DMS114 treated with DMSO at 0.1 percent for 48 hours (cell line): ENCODE results near the gene ATP7B.
"Not testable (repeated sequence)": the region's sequence is repeated elsewhere in the genome, so short reads cannot be mapped to it uniquely, and the experiment has no call there.

Experiments used
- DNase-seq: peaks from one replicate; lab custom pipeline; 2025; ENCODE audit not compliant: unreplicated experiment; lab: John Stamatoyannopoulos, UW

Gene ATP7B

GRCh38 chr13:52006523-52007245, 4.6 kb downstream of the ATP7B start:
- no peak for DNase-seq

- DNase-seq, result no peak
Measured at GRCh38 chr13:52005841-52006522, 5.3 kb downstream of the ATP7B start.

- DNase-seq, result no peak
Measured at GRCh38 chr13:52004511-52005170, 6.6 kb downstream of the ATP7B start.

- DNase-seq, result no peak
Measured at GRCh38 chr13:52003541-52003940, 7.7 kb downstream of the ATP7B start.

- no peak for DNase-seq
Measured at GRCh38 chr13:52002361-52002760, 8.9 kb downstream of the ATP7B start.

- DNase-seq, result peak; percentile 3
Measured at GRCh38 chr13:52001120-52001731, 10.0 kb downstream of the ATP7B start.

- no peak for DNase-seq
Measured at GRCh38 chr13:51999921-52000320, 11.3 kb downstream of the ATP7B start.

GRCh38 chr13:51999510-51999911, 11.7 kb downstream of the ATP7B start:
- no peak for DNase-seq

GRCh38 chr13:51998723-51999509, 12.3 kb downstream of the ATP7B start:
- no peak for DNase-seq

GRCh38 chr13:51997641-51998330, 13.5 kb downstream of the ATP7B start:
- no peak for DNase-seq

GRCh38 chr13:51997186-51997585, 14.1 kb downstream of the ATP7B start:
- no peak for DNase-seq

GRCh38 chr13:51996641-51997040, 14.6 kb downstream of the ATP7B start:
- no peak for DNase-seq

GRCh38 chr13:51995677-51996551, 15.3 kb downstream of the ATP7B start:
- DNase-seq, result no peak

GRCh38 chr13:51993713-51994112, 17.5 kb downstream of the ATP7B start:
- no peak for DNase-seq

- no peak for DNase-seq
Measured at GRCh38 chr13:51988988-51989618, 22.1 kb downstream of the ATP7B start.

- DNase-seq, result not testable (repeated sequence)
Measured at GRCh38 chr13:51984904-51985303, 26.3 kb downstream of the ATP7B start.

- DNase-seq, result not testable (repeated sequence)
Measured at GRCh38 chr13:51983292-51983691, 28.0 kb downstream of the ATP7B start.

GRCh38 chr13:51981355-51981754, 29.9 kb downstream of the ATP7B start:
- no peak for DNase-seq

GRCh38 chr13:51980908-51981307, 30.3 kb downstream of the ATP7B start:
- no peak for DNase-seq
